GM19397 (cell line): ENCODE measurements around the gene TTC6.
"Not testable (repeated sequence)": the region's sequence is repeated elsewhere in the genome, so short reads cannot be mapped to it uniquely, and the experiment has no call there.

ENCODE experiments used
- ATAC-seq: cut with Tn5 transposase; IDR thresholded peaks from one replicate; pipeline ENCODE4 v1.9.1; 2021; ENCODE audit warnings: mild to moderate bottlenecking, moderate library complexity; ENCODE audit not compliant: unreplicated experiment

TTC6 gene, protein sequence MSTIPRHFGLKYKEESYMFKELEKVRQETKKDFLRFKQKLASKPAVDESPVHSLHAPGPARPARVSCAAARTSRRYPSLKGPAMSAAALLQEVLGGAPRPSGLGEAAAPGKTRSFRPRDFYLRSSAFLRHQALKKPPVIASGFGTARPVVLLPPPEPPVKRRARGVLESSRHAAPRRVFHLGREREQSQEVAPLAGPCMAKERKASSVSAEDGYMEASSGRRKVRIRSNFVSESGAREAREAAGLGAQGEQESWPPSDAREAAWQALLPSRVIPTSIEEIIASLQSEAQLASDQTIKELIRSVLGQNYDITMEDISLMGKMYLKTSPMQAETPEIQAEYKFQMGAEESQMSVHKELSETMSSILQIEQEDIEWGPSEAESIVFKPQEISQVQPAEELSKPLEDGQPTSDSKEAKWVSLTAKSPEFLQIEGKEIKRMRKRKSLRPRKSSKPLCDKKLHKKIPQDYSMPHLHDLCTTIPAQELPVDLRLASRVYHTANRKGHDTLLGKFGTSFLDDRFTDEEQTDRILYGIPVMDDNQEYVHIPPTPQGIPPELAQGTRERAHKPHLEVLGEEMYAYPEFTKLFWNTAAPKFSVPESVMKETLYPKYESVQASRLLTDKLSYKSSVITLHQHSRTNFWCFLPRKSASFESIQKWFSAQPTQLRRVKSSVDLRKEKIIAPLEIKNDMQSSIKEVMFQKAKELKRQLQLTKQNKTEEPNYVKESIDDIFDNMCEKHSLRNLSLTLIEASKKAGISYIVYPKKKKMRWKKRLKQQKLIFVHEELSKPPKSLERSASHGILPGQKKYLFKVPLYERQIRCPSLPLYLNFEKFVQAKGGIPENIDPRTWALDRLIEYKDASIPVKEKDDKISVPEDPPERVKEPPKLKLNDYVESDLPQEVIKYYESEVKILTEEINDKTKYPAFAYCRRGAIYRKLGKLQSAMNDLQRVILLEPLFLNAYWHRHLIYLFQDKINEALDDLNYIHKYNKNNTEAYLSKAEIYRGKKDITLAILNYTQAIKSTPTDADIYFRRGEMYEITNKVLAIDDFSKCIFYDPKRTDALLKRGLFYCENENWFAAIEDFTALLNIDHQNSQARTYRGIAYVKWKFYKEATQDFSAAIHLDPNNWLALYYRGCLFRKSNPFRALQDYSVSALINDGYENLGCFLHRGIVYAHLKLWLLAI (N-terminal part only)

DNA sequence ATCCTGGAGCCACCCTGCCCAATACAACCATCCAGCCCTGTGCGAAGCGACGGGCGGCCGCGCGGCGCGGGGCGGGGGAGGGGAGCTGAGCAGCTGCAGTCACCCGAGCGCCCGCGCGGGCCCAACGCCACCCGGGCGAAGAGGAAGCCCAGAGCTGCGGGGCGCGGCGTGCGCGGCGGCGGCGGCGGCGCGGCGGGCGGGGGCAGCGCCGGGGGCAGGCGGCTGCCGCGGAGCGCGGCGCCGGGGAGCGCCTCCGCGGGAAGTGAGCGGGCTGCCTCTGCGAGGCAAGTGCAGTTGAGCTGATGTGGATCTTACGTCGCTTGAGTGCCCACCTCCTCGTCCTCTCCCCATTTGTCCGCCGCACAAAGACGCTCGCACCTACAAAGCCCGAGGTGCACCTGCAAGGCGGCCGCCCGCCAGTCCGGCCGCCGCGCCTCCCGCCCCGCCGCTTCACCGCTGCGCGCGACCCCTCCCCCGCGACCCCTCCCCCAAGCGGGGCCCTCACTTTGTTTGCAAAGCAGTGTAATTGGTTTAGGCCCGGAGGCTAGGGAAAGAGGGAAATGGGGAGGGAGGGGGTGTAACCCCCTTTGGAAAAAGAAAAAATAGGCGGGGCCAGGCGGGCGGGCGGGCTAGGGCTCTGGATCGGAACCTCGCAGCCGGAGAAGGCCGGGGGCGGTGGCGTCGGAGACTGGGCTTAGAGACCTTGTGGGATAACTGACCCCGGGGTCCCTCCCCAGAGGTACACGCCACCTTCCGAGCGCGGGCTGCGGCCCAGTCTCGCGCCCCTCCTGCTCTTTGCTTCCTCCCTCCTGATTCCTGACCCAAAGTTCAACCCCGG, at the start of gene TTC6, which contains the start of gene FOXA1:
Gene TTC6, plus strand, starts transcription at position 659 of the 838 bp plus-strand sequence. CDS start 26,436 bp downstream, outside the sequence.
Gene FOXA1, minus strand, starts transcription at position 279 of the 838 bp plus-strand sequence. Its CDS starts 277 bp downstream, at position 2.
- no peak for ATAC-seq

DNA sequence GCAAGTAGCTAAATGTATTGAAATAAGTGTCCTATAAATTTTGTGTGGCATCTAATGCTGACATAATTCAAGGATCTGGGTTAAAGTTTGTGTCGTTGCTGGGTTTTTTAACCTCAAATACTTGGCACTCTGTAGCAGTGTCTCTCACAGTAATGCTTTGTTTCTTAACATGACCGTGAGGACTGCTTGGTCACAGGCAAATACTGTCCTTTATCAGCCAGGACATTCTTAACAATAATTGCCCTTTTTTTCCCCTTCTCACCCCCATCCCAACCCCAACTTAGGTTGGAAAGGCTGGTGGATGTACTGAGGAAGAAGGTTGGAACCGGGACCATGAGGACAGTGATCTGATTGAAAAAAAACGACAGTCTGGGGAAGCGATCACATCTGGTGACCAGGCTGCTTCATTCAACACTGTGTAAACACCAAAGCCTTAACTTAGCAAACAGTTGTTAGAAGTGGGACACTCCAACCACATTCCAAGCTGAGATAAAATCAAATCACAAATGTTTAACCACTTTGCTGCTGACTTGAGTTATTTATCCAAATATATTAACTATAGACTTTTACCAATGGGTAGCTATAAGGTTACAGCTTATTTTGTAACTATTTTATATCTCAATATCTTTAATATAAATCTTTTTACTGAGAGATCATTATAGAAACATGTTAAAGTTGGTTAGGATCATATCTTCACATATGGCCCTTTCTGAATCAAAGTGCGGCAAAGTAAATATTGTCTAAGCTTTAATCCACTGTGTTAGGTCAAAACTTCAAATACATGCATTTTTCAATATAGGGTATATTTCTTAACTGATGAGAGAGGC, 48.6 kb upstream of the TTC6 start:
- ATAC-seq: no peak

GRCh38 chr14:37550511-37550910, 44.9 kb upstream of the TTC6 start:
- ATAC-seq: no peak

- no peak for ATAC-seq
Measured at GRCh38 chr14:37551119-37551518, 44.3 kb upstream of the TTC6 start.

GRCh38 chr14:37553935-37554550, 41.4 kb upstream of the TTC6 start:
- ATAC-seq: no peak

DNA sequence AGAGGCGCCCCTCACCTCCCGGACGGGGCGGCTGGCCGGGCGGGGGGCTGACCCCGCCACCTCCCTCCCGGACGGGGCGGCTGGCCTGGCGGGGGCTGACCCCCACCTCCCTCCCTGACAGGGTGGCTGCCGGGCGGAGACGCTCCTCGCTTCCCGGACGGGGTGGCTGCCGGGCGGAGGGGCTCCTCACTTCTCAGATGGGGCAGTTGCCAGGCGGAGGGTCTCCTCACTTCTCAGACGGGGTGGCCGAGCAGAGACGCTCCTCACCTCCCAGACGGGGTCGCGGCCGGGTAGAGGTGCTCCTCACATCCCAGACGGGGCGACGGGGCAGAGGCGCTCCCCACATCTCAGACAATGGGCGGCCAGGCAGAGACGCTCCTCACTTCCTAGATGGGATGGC, 39.8 kb upstream of the TTC6 start:
- not testable (repeated sequence) for ATAC-seq

DNA sequence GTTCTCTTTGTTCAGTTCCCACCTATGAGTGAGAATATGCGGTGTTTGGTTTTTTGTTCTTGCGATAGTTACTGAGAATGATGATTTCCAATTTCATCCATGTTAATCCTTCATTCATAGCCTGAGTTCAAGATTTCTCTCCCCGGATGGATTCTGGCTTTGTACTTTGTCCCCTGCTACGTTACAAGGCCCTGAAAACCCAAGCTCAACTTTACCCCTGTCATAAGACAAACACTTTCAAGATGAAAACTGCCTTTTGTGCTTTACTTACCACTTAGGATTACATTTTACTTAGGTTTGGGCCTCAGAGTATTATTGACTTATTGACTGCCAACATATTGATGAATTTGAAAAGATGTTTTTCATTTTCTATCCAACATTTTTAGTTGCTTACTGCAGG, 36.7 kb upstream of the TTC6 start:
- ATAC-seq: no peak

GRCh38 chr14:37559386-37559785, 36.0 kb upstream of the TTC6 start:
- no peak for ATAC-seq

- ATAC-seq: no peak
Measured at GRCh38 chr14:37563189-37563588, 32.2 kb upstream of the TTC6 start.

DNA sequence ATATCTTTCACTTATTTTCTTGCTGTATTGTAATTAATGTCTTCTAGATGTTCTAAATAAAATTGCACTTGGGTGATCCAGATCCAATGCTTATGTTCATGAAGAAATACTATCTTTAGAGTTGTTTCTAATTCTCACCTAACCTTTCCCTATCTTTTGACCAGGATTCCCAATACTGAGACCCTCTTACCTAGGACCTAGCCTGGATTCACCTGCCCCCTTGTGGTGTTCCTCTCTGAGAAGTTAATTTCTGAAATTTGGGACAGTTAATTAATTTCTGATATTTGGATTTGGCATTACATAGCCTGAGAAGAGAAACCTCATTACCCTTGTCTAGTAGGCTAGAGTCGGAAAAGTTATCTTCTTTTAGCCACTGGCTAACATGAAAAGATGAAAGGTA, 29.9 kb upstream of the TTC6 start:
- no peak for ATAC-seq

GRCh38 chr14:37566811-37567371, 28.5 kb upstream of the TTC6 start:
- no peak for ATAC-seq

DNA sequence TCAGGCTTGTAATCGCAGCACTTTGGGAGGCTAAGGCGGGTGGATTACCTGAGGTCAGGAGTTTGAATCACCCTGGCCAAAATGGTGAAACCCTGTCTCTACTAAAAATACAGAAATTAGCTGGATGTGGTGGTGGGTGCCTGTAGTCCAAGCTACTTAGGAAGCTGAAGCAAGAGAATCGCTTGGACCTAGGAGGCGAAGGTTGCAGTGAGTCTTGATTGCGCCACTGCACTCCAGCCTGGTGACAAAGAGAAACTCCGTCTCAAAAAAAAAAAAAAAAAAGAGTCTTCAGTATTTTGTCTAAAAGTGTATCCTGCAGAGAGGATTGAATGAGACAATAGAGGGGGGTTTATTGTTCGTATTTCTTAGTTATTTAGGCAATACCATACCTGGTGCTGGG, 25.7 kb upstream of the TTC6 start:
- no peak for ATAC-seq

- no peak for ATAC-seq
Measured at GRCh38 chr14:37571391-37571790, 24.0 kb upstream of the TTC6 start.

DNA sequence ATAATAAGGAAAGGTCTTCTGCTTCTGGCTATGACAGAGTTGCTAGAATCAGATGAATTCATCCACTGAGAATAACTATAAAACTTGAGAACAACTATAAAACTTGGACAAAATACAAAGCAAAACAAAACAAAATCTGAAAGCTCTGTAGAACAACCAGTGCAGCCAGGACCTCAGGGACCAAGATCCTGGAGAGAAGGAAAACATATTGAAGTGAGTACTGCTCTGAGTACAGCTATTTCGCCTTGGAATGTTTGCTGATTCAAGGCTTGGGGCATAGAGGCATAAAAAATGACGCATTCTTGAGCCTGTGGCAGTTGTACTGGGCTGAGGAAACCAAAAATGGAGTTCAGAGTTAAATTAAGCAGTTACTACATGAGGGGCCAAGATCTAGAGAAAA, 22.1 kb upstream of the TTC6 start:
- ATAC-seq: no peak

DNA sequence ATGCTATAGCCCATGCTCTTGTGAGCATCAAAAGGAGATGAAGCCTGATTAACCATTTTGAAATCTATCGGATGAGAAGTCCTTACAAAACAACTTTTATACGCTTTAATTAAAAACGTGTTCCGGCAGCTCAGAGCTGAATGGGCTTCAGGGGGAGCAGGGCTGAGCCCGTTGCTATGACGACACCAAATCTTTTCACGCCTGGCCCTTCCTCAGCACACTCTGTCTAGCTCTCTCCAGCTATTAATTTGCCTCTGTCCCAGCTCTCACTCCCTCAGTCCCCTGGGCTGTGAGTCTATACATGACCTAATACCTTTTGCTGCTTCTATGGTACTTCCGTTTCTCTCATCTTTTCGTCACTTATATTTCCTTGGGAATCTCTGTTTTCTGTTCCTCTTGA, 16.2 kb upstream of the TTC6 start:
- no peak for ATAC-seq

DNA sequence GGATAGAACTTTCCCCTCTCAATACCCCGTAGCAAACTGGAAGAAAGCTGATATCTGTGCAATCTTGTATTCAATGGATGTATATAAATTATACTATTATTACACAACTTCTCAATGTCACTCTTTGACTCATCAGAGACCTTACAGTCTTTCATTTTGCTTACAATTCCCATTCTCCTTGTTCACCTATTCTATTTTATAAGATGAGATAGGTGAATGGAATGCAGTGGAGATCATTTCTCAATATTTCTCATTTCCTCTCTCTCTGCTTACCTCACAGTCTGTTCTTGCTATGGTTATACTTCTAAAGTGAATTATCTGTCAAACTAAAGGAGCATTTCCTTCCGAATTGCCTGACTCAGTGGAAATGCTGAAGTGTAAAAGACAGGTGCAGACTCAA, 15.3 kb upstream of the TTC6 start:
- ATAC-seq: no peak

- no peak for ATAC-seq
Measured at GRCh38 chr14:37583358-37584210, 11.8 kb upstream of the TTC6 start.
